HG02678 (cell line): ENCODE data around the gene DCAF10.
"Not testable (repeated sequence)": the region's sequence is repeated elsewhere in the genome, so short reads cannot be mapped to it uniquely, and the experiment has no call there.

ENCODE experiments used
- ATAC-seq: cut with Tn5 transposase; IDR thresholded peaks from one replicate; pipeline ENCODE4 v1.9.1; 2021; ENCODE audit warnings: mild to moderate bottlenecking, moderate library complexity; ENCODE audit not compliant: unreplicated experiment

DCAF10 gene, protein sequence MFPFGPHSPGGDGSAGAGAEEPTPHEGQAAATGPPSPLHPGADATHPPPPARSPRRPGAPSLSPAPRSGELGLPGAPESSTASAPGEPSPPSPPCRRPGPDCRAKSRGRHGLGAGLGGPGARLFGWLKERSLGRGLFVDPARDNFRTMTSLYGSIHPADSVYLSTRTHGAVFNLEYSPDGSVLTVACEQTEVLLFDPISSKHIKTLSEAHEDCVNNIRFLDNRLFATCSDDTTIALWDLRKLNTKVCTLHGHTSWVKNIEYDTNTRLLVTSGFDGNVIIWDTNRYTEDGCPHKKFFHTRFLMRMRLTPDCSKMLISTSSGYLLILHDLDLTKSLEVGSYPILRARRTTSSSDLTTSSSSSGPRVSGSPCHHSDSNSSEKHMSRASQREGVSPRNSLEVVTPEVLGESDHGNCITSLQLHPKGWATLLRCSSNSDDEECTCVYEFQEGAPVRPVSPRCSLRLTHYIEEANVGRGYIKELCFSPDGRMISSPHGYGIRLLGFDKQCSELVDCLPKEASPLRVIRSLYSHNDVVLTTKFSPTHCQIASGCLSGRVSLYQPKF

DNA sequence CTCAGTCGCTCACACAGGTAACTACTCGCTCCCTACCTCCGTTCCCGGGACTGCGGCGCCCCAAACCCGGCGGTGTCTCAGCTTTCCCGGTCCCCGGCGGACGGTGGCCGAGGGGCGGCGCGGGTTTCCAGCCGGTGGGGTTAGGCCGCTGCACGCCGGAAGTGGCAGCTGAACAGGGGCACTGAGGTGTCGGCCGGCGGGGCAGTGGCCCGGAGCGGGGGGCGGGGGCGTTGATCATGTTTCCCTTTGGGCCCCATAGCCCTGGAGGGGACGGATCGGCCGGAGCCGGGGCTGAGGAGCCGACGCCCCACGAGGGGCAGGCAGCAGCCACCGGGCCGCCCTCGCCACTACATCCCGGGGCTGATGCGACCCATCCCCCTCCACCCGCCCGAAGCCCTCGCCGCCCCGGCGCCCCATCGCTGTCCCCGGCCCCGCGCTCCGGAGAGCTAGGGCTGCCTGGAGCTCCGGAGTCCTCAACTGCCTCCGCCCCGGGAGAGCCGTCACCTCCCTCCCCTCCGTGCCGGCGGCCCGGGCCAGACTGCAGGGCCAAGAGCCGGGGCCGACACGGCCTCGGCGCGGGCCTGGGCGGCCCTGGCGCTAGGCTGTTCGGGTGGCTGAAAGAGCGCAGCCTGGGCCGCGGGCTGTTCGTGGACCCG lies at the start of gene DCAF10:
DCAF10 (plus strand) TSS at position 167 of the 656 bp plus-strand sequence; CDS start at position 237, 70 bp downstream.
- ATAC-seq: peak; percentile 77

DNA sequence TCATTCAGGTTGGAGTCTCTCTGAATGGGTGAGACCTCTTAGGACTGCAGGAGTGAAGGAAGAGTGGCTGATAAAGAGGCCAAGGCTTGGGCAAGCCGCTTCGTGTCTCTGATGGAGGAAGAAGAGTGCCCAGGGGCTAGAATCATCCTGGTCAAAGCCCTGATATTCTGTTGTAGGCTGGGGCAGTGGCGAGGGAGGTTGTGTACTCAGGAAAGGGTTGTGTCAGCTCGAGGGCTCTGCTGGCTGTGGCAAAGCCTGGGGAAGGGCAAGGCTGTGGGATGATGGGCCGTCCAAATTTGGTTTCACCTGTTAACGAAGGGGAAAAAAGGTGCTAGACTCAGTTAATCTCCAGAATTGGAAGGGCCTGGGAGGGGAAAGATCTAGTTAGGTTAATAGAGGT lies 49.4 kb upstream of the DCAF10 start:
- ATAC-seq: no peak

DNA sequence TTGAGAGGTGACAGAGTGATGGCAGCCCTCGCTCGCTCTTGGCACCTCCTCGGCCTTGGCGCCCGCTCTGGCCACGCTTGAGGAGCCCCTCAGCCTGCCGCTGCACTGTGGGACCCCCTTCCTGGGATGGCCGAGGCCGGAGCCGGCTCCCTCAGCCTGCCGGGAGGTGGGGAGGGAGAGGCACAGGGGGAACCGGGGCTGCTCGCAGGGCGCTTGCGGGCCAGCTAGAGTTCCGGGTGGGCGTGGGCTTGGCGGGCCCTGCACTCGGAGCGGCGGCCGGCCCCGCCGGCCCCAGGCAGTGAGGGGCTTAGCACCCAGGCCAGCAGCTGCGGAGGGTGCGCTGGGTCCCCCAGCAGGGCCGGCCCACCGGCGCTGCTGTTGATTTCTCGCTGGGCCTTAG lies 48.9 kb upstream of the DCAF10 start:
- not testable (repeated sequence) for ATAC-seq

DNA sequence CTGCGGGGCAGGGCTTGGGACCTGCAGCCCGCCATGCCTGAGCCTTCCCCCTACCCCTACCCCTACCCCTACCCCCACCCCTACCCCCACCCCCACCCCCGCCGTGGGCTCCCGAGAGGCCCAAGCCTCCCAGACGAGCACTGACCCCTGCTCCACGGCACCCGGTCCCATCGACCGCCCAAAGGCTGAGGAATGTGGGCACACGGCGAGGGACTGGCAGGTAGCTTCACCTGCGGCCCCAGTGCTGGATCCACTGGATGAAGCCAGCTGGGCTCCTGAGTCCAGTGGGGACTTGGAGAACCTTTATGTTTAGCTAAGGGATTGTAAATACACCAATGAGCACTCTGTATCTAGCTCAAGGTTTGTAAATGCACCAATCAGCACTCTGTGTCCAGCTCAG lies 48.5 kb upstream of the DCAF10 start:
- not testable (repeated sequence) for ATAC-seq

DNA sequence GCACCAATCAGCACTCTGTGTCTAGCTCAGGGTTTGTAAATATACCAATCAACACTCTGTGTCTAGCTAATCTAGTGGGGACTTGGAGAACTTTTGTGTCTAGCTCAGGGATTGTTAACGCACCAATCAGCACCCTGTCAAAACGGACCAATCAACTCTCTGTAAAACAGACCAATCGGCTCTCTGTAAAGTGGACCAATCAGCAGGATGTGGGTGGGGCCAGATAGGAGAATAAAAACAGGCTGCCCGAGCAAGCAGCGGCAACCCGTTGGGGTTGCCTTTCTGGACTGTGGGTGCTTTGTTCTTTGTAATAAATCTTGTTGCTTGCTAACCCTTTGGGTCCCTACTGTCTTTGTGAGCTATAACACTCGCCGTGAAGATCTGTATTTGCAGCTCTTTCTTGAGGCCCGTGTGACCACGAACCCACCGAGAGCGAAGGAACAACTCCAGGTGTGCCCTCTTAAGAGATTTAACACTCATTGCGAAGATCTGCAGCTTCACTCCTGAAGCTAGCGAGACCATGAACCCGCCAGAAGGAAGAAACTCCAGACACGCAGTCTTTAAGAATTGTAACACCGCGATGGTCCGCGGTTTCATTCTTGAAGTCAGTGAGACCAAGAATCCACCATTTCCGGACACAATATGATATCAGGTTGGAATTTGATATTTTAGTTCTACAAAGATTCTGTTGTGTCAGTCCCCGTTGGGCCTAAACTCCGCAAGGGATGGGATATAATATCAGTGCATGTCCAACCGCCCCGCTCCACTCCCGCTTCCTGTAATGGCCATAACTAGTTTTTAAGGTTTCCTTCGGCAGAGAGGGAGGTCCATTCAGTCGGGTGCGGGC lies 47.7 kb upstream of the DCAF10 start:
- no peak for ATAC-seq

DNA sequence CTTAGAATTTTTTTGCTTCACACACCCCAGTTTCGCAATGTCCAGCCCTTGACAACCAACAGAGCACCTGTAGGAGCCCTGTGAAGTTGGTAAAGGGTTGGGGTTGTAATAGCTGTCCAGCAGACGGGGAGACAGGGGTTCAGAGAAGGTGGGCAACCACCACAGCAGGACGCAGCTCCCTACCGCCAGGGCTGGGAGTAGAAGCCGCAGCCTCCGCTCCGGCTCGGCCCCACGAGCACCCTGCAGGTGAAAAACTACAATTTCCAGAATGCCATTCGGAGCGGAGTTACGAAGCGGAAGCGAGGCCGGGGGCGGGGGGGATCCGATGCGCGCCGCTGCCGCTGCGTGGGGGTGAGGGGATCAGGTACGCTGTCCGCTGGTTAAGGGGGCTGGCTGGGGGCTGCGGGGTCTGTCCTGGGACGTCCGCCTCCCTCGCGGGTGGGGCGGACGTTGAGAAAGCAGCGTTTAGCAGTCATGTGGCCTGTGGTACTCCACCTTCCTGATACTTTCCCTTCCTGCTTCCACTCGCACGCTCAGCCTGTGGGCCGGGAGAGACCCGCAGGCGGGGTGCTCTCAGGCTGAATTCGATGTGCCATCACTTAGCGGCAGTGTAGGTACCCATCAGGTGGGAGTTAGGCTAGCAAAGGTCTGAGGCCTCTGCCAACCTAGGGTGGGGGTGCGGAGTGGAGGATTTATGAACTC lies 47.0 kb upstream of the DCAF10 start, which contains the start of gene TRMT10B:
TRMT10B (plus strand) TSS at position 317 of the 702 bp plus-strand sequence. CDS start 8,127 bp downstream, outside the sequence.
- ATAC-seq: peak; percentile 92

DNA sequence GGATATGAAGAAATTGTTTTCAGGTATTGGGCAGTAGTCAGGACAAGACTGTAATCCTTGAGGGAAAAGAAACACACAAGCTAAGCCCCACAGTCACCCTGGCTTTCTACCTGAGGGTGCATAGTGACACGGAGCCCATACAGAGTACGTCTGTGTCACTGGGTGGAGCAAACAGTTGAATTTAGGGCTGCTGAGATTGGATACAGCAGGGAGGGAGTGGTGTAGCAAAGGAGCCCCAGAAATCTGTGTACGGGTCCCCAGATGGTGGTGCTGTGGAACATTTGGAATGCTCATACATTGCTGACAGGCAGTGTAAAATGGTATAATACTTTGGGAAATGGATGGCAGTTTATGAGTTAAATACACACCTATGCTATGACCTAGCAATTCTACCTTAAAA lies 41.9 kb upstream of the DCAF10 start:
- no peak for ATAC-seq

DNA sequence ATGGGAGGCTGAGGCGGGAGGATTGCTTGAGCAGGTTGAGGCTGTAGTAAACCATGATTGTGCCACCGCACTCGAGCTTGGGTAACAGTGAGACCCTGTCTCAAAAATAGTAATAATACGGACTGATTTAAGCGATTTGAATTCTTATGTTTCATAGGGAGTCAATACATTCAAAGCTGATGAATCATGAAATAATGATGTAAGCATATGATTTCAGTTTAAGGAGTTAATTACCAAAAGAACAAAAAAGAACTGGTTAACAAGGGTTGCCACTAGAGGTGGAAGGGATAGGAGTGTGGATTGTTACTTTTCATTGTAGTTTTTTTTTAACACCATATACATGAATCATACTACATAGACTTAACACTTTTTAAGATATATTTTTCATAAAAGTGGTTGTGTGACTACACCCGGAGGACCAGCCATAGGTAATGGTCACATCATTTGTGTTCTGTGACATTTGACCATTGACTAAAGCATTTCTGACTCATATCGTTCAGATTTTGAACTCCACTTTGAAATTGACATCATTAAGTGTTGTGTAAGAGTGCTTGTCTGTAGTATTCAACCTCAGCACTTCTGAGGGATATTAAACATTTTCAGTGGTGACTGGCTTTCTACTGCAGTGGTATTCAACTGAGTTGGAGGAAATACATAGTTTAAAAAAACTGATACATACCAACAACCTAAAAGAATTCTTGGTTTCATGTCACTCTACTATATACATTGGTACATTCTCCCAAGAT lies 40.0 kb upstream of the DCAF10 start:
- ATAC-seq: no peak

DNA sequence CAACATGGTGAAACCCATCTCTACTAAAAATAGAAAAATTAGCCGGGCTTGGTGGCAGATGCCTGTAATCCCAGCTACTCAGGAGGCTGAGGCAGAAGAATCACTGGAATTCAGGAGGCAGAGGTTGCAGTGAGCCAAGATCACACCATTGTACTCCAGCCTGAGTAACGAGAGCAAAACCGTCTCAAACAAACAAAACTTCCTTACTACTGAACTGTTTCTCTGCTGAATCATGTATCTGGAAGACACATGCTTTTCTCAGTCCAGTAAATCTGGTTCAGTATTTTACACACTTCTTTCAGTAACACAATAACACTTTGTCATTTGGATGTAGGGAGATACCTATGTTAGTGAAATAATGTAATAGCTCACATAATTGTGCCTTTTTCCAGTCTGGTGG lies 39.1 kb upstream of the DCAF10 start:
- no peak for ATAC-seq

DNA sequence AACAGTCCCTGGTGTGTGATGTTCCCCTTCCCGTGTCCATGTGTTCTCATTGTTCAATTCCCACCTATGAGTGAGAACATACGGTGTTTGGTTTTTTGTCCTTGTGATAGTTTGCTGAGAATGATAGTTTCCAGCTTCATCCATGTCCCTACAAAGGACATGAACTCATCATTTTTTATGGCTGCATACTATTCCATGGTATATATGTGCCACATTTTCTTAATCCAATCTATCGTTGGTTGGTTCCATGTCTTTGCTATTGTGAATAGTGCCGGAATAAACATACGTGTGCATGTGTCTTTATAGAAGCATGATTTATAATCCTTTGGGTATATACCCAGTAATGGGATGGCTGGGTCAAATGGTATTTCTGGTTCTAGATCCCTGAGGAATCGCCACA lies 35.3 kb upstream of the DCAF10 start:
- not testable (repeated sequence) for ATAC-seq

DNA sequence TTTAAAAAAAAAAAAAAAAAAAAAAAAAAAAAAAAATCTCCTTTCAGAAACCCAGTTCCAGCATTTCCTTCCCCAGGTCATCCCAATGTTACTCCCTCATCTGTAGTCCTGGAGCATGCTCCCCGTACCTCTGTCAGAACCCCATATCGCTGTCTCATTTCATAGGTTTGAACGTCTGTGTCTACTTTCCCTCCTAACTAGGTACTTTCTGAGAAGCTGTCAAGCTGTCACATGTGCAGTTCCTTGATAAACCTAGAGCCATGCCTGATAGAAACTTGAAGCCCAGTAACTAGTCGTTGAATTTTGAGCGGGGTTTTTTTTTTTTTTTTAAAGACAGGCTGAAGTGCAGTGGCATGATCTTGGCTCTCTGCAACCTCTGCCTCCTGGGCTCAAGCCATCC lies 31.3 kb upstream of the DCAF10 start:
- no peak for ATAC-seq

DNA sequence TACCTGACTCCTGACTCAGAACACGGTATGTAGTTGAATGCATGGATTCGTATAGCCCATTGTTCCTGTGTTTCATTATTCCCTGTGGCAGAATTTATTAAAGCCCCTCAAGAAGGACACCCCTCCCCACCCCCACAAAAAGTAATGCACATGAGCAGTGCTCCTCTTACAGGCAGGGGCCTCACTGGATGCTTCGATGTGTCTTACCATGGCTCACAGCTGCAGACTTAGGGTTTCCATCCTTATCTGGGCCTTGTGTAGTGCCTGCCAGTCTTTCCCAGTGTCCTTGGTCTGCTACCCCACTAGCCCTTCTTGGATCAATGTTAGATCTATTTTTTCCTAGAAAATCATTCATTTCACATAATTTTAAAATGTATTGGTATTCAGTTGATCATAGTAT lies 30.6 kb upstream of the DCAF10 start:
- ATAC-seq: no peak

DNA sequence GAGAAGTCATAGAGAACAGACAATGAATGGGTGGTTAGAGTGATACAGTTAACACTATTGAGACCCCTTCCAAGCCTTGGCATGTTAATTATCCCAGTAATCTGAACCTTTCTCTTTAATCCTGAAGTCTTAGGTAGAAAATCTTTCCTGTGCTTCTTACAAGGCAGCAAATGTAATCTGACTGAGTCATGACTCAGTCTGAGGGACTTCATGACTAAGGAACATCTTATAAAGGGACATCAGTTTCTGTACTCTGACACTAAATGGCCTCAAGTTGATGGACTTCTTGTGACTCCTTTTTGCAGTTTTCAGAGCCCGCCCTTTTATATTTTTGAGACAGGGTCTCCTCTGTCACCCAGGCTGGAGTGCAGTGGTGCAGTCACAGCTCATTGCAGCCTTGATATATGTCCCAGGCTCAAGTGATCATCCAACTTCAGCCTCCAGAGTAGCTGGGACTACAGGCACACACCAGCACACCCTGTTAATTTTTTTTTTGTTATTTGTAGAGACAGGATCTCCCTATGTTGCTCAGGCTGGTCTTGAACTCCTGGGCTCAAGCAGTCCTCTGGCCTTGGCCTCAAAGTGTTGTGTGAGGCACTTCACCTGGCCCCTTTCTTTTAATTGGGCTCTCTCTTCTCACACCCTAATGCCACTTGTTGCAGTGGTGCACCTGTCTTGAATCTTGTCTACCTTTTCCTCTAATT lies 25.2 kb upstream of the DCAF10 start:
- ATAC-seq: no peak

DNA sequence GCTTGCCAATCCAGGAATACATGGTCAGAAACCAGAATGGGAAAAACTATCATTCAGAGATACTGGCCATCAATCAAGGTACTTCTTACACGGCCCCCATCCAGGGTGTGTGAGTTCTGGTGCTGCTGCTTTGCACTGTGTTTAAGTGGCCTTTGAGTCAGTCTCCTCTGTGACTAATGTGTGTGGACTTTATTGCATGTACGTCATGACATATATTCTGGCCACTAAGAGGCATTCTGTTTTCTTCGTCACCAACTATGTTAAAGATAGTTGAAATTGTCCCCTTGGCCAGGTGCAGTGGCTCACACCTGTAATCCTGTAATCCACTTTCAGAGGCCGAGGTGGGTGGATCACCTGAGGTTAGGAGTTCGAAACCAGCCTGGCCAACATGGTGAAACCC lies 24.3 kb upstream of the DCAF10 start:
- no peak for ATAC-seq

DNA sequence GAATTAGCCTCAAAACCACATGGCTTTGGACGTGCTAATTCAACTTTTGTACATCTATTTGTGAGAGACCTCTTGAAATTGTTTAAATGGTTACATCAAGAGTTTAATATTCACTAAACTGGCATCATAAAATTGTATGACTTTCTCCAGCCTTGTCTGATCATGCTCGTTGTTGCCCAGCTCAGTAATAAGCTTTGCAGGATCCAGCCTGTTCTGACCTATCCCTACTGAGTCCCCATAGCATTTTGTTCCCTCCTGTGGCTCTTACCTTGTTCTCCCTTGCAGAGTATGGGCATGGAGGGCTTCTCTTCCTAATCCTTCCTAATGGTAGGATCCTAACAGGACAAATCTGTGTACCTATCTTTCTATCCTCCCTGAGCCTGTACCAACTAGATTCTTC lies 22.1 kb upstream of the DCAF10 start:
- ATAC-seq: no peak

DNA sequence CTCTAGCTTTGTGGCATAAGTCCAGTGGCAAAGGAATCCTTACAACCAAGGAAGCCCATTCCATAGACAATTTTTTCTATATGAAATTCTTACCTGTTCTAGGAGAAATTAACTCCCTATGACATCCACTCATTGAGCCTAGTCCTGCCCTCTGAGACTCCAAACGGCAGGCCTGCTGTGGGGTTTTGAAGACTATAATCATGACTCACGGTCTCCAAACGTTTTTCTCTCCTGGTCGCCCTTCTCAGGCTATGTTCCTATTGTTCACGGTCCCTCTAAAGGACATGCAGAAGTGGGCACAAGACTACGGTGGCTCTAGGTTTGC lies 16.3 kb upstream of the DCAF10 start:
- no peak for ATAC-seq

DNA sequence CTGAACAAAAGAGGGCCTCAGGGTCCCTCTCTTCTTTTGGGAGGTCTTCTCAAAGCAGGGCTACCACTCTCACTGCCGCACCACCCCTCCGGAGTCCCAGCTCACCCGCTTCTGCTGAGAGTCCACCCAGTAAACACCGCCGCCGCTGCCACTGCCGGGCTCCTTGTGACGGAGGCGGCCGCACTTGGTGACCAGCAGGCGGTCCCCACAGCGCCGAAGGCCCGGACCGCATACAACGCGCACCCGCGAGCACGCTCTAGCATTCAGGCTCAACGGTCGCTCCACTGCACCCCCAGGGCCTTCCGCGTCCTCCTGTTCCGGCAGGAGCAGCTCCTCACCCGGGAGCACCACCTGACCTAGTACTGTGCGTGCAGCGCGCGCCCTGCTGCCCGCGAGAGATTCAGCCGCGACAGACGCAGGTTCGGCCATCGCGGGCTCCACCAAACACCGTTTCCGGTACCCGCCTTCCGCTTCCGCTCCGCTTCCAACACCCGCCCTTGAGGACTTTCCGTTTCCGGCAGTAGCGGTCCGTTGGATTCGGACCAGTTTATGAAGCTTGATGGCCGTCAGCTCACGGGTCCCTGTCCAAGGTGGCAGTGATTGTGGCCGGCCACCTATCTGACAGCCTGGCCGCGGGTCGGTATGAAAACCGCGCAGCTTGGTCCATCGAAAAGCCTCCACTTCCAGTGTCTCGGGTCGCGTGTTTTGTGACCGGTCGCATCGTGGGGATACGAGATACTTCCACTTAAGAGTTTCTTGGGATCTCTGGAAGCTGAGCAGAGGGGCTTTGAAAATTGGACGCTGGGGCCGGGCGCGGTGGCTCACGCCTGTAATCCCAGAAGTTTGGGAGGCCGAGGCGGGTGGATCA lies 15.7 kb upstream of the DCAF10 start, which contains the start of gene EXOSC3:
EXOSC3 (minus strand) TSS at position 449 of the 868 bp plus-strand sequence; CDS start at position 429, 20 bp downstream.
- peak; percentile 95 for ATAC-seq

DNA sequence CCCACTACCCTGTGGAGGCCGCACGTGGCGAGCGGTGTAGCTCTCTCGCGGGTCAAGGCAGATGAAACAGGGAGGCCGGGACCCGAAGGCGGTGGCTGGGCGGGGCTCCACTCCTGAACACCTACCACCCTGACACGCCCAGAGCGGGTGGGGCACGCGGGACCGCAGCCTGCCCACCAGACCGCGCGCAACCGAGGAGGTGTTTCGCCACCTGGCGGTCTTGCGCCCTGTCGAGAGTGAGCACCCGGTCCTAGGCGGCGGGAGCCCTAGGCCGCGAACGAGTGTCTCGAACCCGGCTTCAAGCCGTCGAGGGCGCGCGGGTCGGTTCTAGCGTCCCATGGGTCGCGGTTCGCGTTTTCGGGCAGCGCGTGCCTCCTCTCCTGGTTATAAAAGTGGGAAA lies 13.5 kb upstream of the DCAF10 start:
- ATAC-seq: no peak
